GM12892 (cell line): Measurements from ENCODE around the gene WDR91.

Source experiments
- POLR2A ChIP-seq: IDR thresholded peaks from 2 replicates; pipeline ENCODE4 v1.6.1; 2011; ENCODE audit warnings: low read depth, low read length, control low read depth
- POLR2AphosphoS5 ChIP-seq: IDR thresholded peaks from 2 replicates; pipeline ENCODE4 v1.6.1; 2011; ENCODE audit warnings: low read depth, low read length, control low read depth

DNA sequence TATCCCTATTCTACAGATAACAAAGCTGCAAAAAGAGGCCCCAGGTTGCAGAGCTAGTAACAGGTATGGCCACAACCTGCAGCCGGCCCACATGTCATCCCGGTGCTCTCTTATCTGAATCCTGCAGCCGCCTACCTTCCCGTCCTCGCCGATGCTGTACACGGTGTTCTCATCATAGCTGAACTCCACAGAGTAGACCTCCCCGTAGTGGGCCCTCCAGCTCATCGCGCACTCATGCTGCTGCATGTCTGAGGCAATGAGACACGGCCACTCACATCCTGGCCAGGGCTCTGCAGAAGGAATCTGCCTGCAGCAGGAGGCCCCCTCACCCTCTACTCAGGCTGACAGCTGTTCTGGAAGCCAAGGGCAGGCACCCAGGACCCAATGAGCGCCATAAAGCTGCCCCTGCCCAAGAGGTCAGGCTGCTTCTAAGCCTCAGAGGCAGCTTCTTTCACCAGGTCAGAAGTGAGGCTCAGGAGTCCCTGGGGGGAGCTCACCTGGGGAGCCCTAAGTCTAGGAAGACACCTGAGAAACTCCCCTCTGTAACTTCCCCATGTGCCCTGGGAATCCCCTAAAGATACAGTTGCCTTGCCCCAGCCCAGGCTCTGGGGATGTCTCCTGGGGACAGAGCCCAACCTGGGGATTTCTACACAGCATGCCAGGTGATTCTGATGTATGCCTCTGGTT lies 22.9 kb downstream of the WDR91 start:
- no peak for TF ChIP-seq POLR2A
- TF ChIP-seq POLR2AphosphoS5, result no peak; the same call in 1 of the 2 replicates
